GM21825 (cell line): ENCODE results near the gene SNAPC2.
"Not testable (repeated sequence)": the region's sequence is repeated elsewhere in the genome, so short reads cannot be mapped to it uniquely, and the experiment has no call there.

Source experiments
- ATAC-seq: cut with Tn5 transposase; IDR thresholded peaks from one replicate; pipeline ENCODE4 v1.9.1; 2021; ENCODE audit warnings: mild to moderate bottlenecking, moderate library complexity; ENCODE audit not compliant: unreplicated experiment

Gene SNAPC2

GRCh38 chr19:7908078-7908699 lies 11.9 kb upstream of the SNAPC2 start:
- no peak for ATAC-seq

GRCh38 chr19:7908742-7909461 lies 11.2 kb upstream of the SNAPC2 start:
- ATAC-seq: no peak

GRCh38 chr19:7909471-7910067 lies 10.6 kb upstream of the SNAPC2 start:
- ATAC-seq: no peak

GRCh38 chr19:7910321-7911161 lies 9.6 kb upstream of the SNAPC2 start:
- no peak for ATAC-seq

- ATAC-seq: no peak
These were observed 8.5 kb upstream of the SNAPC2 start for GRCh38 chr19:7911508-7912143.

GRCh38 chr19:7912144-7912696 lies 7.9 kb upstream of the SNAPC2 start:
- ATAC-seq: no peak

GRCh38 chr19:7912697-7913564 lies 7.2 kb upstream of the SNAPC2 start:
- ATAC-seq: no peak

GRCh38 chr19:7913652-7914051 lies 6.5 kb upstream of the SNAPC2 start:
- no peak for ATAC-seq

GRCh38 chr19:7914099-7914498 lies 6.0 kb upstream of the SNAPC2 start:
- no peak for ATAC-seq

GRCh38 chr19:7914598-7915045 lies 5.5 kb upstream of the SNAPC2 start, which contains the start of gene TGFBR3L:
TSS of gene TGFBR3L (plus strand) at chr19:7914830.
- ATAC-seq: no peak

GRCh38 chr19:7915250-7916102 lies 4.7 kb upstream of the SNAPC2 start:
- no peak for ATAC-seq

GRCh38 chr19:7916103-7916954 lies 3.8 kb upstream of the SNAPC2 start:
- no peak for ATAC-seq

GRCh38 chr19:7916955-7917266 lies 3.2 kb upstream of the SNAPC2 start:
- ATAC-seq: no peak

GRCh38 chr19:7917267-7918061 lies 2.7 kb upstream of the SNAPC2 start:
- no peak for ATAC-seq

- not testable (repeated sequence) for ATAC-seq
These were observed 2.0 kb upstream of the SNAPC2 start for GRCh38 chr19:7918062-7918614.

- ATAC-seq: no peak
These were observed 1.3 kb upstream of the SNAPC2 start for GRCh38 chr19:7918615-7919421.
